OCI-LY3 (cell line): ENCODE data around the gene PCNX2.
A peak's percentile ranks its signal among the peaks of the same experiment; 100 is the strongest.

ENCODE experiments used
- H2AFZ ChIP-seq: fragments of 200-600, 300-600 bp; shearing (Covaris generic); 2 replicates; pipeline ENCODE4 v1.6.0; 2014; ENCODE audit warnings: antibody characterized with exemption, low read depth, low read length
- H3K27ac ChIP-seq: fragments of 200-600, 300-600 bp; sonication (generic); 2 replicates; pipeline ENCODE4 v1.5.1; 2014; ENCODE audit warnings: mild to moderate bottlenecking, low read length, moderate library complexity, mixed read lengths
- H3K27me3 ChIP-seq: fragments of 200-600, 300-600 bp; sonication (generic); 2 replicates; pipeline ENCODE4 v1.6.1; 2014; ENCODE audit warnings: low read depth, low read length, mixed read lengths
- H3K36me3 ChIP-seq: fragments of 200-600, 300-600 bp; sonication (generic); replicated peaks from 2 replicates; pipeline ENCODE3; 2014; ENCODE audit warnings: low read depth, low read length, mixed read lengths
- H3K4me1 ChIP-seq: fragments of 300-600, 200-600 bp; sonication (generic); 2 replicates; pipeline ENCODE4 v1.6.1; 2014; ENCODE audit warnings: low read length, mixed read lengths
- H3K4me2 ChIP-seq: fragments of 200-600, 300-600 bp; sonication (generic); 2 replicates; pipeline ENCODE4 v1.6.1; 2014; ENCODE audit warnings: low read length, mixed read lengths
- H3K4me3 ChIP-seq: fragments of 300-600, 200-600 bp; sonication (generic); 2 replicates; pipeline ENCODE4 v1.5.1; 2014; ENCODE audit warnings: antibody characterized with exemption, mild to moderate bottlenecking, low read length, moderate library complexity
- H3K79me2 ChIP-seq: fragments of 300-600, 200-600 bp; shearing (Covaris generic); 2 replicates; pipeline ENCODE4 v1.6.1; 2014; ENCODE audit warnings: mild to moderate bottlenecking, low read length, mixed read lengths
- H3K9ac ChIP-seq: fragments of 300-600, 200-600 bp; shearing (Covaris generic); 2 replicates; pipeline ENCODE4 v1.6.0; 2014; ENCODE audit warnings: mild to moderate bottlenecking, low read length, moderate library complexity
- H3K9me3 ChIP-seq: fragments of 200-600, 300-600 bp; shearing (Covaris generic); 2 replicates; pipeline ENCODE4 v1.6.1; 2014; ENCODE audit warnings: low read length, mixed read lengths; ENCODE audit not compliant: insufficient read depth
- H4K20me1 ChIP-seq: fragments of 200-600, 300-600 bp; sonication (generic); 2 replicates; pipeline ENCODE4 v1.6.1; 2016; ENCODE audit warnings: low read length, mixed read lengths; ENCODE audit not compliant: insufficient read depth
- EZH2phosphoT487 ChIP-seq: fragments of 200-600 bp; shearing (Covaris generic); IDR thresholded peaks from 2 replicates; pipeline ENCODE4 v1.6.1; 2018; ENCODE audit warnings: antibody characterized with exemption, mixed run types, low read depth
- TF ChIP-seq, protein P1 (sequence below): fragments of 200-600, 300-600 bp; sonication (generic); IDR thresholded peaks from 2 replicates; pipeline ENCODE4 v1.5.1; 2014; ENCODE audit warnings: antibody characterized with exemption, low read length, low read depth

PCNX2 gene

GRCh38 chr1:233328142-233328921, 32.8 kb upstream of the PCNX2 start:
- H3K27ac ChIP-seq: peak overlapping the region; percentile 39
- H3K9me3 ChIP-seq: no peaks in the 10 kb centered on the region
- H3K9ac ChIP-seq: peak overlapping the region; percentile 91

GRCh38 chr1:233327651-233328141, 32.2 kb upstream of the PCNX2 start, which contains the start of gene MAP3K21:
Gene MAP3K21, plus strand, starts transcription at chr1:233327724. Its CDS starts 305 bp downstream, at chr1:233328029.
- H3K36me3 ChIP-seq: no peaks in the 10 kb centered on the region
- H3K9ac ChIP-seq: peak within 1 kb of the TSS; percentile 91
- peaks cover 14% of the 10 kb centered on the region; the same call in 1 of the 2 replicates for H3K27me3 ChIP-seq
- peaks cover 33% of the 10 kb centered on the region for H4K20me1 ChIP-seq
- H3K4me2 ChIP-seq: peak within 1 kb of the TSS; percentile 88
- H2AFZ ChIP-seq: peak within 1 kb of the TSS; percentile 69
- peaks cover 42% of the 10 kb centered on the region for H3K79me2 ChIP-seq
- H3K9me3 ChIP-seq: no peaks in the 10 kb centered on the region
- TF ChIP-seq, protein P1, sequence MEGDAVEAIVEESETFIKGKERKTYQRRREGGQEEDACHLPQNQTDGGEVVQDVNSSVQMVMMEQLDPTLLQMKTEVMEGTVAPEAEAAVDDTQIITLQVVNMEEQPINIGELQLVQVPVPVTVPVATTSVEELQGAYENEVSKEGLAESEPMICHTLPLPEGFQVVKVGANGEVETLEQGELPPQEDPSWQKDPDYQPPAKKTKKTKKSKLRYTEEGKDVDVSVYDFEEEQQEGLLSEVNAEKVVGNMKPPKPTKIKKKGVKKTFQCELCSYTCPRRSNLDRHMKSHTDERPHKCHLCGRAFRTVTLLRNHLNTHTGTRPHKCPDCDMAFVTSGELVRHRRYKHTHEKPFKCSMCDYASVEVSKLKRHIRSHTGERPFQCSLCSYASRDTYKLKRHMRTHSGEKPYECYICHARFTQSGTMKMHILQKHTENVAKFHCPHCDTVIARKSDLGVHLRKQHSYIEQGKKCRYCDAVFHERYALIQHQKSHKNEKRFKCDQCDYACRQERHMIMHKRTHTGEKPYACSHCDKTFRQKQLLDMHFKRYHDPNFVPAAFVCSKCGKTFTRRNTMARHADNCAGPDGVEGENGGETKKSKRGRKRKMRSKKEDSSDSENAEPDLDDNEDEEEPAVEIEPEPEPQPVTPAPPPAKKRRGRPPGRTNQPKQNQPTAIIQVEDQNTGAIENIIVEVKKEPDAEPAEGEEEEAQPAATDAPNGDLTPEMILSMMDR: no peak
- TF ChIP-seq EZH2phosphoT487: no peak
- H3K4me3 ChIP-seq: peak within 1 kb of the TSS; percentile 87
- peak within 1 kb of the TSS; percentile 39 for H3K27ac ChIP-seq
- peaks cover 20% of the 10 kb centered on the region for H3K4me1 ChIP-seq

More at GRCh38 chr1:233328142-233328921, 32.8 kb upstream of the PCNX2 start:
- H3K4me1 ChIP-seq: peaks cover 20% of the 10 kb centered on the region
- H4K20me1 ChIP-seq: peaks cover 33% of the 10 kb centered on the region
- peaks cover 8% of the 10 kb centered on the region; the same call in 1 of the 2 replicates for H3K27me3 ChIP-seq
- peaks cover 46% of the 10 kb centered on the region for H3K79me2 ChIP-seq
- TF ChIP-seq, protein P1: no peak
- TF ChIP-seq EZH2phosphoT487: no peak
- peak overlapping the region; percentile 69 for H2AFZ ChIP-seq
- H3K4me3 ChIP-seq: peak overlapping the region; percentile 87
- H3K36me3 ChIP-seq: no peaks in the 10 kb centered on the region
- peak overlapping the region; percentile 88 for H3K4me2 ChIP-seq

GRCh38 chr1:233326811-233327650, 31.5 kb upstream of the PCNX2 start:
- Histone ChIP-seq H3K9me3 (no peaks in the 10 kb centered on the region), H4K20me1 (peaks cover 28% of the 10 kb centered on the region), H3K79me2 (peaks cover 37% of the 10 kb centered on the region), H3K27ac (no peak overlapping the region), H3K4me1 (peaks cover 20% of the 10 kb centered on the region), H3K27me3 (peaks cover 14% of the 10 kb centered on the region; the same call in 1 of the 2 replicates), H2AFZ (peak overlapping the region; percentile 60), H3K36me3 (no peaks in the 10 kb centered on the region), H3K4me3 (peak overlapping the region; percentile 76), H3K9ac (peak overlapping the region; percentile 27; the same call in 1 of the 2 replicates), H3K4me2 (peak overlapping the region; percentile 79)
- TF ChIP-seq EZH2phosphoT487: no peak
- TF ChIP-seq, protein P1: no peak

DNA sequence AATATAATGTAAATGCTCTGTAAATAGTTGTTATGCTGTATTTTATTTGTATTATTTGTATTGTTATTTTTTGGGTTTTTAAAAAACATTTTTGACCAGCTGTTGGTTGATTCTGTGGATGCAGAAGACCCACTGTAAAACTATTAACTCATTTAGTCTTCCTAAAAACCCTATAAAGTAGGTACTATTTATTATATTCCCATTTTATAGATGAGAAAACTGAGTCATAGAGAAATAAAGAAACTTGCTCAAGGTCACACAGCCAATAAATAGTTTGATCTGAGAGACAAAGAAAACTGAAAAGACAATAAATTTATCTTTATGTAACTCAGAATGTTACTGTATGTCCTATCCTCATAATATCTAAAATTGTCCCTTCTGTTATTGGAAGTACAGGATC, 30.8 kb upstream of the PCNX2 start:
- H3K4me1 ChIP-seq: peaks cover 20% of the 10 kb centered on the region
- H3K9ac ChIP-seq: no peak overlapping the region; the same call in 1 of the 2 replicates
- TF ChIP-seq, protein P1: no peak
- no peak for TF ChIP-seq EZH2phosphoT487
- H3K27ac ChIP-seq: no peak overlapping the region
- H3K9me3 ChIP-seq: no peaks in the 10 kb centered on the region
- peaks cover 30% of the 10 kb centered on the region for H3K79me2 ChIP-seq
- H3K27me3 ChIP-seq: peaks cover 20% of the 10 kb centered on the region; the same call in 1 of the 2 replicates
- H3K4me2 ChIP-seq: peak overlapping the region; percentile 79
- no peak overlapping the region for H2AFZ ChIP-seq
- H4K20me1 ChIP-seq: peaks cover 21% of the 10 kb centered on the region
- H3K4me3 ChIP-seq: no peak overlapping the region; the same call in 1 of the 2 replicates
- no peaks in the 10 kb centered on the region for H3K36me3 ChIP-seq
